HG03565 (cell line): ENCODE results near the gene BCORL1.

Source experiments
- ATAC-seq: cut with Tn5 transposase; IDR thresholded peaks from one replicate; pipeline ENCODE4 v1.9.1; 2021; ENCODE audit warnings: mild to moderate bottlenecking, moderate library complexity; ENCODE audit not compliant: unreplicated experiment

The BCORL1 gene, protein sequence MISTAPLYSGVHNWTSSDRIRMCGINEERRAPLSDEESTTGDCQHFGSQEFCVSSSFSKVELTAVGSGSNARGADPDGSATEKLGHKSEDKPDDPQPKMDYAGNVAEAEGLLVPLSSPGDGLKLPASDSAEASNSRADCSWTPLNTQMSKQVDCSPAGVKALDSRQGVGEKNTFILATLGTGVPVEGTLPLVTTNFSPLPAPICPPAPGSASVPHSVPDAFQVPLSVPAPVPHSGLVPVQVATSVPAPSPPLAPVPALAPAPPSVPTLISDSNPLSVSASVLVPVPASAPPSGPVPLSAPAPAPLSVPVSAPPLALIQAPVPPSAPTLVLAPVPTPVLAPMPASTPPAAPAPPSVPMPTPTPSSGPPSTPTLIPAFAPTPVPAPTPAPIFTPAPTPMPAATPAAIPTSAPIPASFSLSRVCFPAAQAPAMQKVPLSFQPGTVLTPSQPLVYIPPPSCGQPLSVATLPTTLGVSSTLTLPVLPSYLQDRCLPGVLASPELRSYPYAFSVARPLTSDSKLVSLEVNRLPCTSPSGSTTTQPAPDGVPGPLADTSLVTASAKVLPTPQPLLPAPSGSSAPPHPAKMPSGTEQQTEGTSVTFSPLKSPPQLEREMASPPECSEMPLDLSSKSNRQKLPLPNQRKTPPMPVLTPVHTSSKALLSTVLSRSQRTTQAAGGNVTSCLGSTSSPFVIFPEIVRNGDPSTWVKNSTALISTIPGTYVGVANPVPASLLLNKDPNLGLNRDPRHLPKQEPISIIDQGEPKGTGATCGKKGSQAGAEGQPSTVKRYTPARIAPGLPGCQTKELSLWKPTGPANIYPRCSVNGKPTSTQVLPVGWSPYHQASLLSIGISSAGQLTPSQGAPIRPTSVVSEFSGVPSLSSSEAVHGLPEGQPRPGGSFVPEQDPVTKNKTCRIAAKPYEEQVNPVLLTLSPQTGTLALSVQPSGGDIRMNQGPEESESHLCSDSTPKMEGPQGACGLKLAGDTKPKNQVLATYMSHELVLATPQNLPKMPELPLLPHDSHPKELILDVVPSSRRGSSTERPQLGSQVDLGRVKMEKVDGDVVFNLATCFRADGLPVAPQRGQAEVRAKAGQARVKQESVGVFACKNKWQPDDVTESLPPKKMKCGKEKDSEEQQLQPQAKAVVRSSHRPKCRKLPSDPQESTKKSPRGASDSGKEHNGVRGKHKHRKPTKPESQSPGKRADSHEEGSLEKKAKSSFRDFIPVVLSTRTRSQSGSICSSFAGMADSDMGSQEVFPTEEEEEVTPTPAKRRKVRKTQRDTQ (N-terminal part only)

DNA sequence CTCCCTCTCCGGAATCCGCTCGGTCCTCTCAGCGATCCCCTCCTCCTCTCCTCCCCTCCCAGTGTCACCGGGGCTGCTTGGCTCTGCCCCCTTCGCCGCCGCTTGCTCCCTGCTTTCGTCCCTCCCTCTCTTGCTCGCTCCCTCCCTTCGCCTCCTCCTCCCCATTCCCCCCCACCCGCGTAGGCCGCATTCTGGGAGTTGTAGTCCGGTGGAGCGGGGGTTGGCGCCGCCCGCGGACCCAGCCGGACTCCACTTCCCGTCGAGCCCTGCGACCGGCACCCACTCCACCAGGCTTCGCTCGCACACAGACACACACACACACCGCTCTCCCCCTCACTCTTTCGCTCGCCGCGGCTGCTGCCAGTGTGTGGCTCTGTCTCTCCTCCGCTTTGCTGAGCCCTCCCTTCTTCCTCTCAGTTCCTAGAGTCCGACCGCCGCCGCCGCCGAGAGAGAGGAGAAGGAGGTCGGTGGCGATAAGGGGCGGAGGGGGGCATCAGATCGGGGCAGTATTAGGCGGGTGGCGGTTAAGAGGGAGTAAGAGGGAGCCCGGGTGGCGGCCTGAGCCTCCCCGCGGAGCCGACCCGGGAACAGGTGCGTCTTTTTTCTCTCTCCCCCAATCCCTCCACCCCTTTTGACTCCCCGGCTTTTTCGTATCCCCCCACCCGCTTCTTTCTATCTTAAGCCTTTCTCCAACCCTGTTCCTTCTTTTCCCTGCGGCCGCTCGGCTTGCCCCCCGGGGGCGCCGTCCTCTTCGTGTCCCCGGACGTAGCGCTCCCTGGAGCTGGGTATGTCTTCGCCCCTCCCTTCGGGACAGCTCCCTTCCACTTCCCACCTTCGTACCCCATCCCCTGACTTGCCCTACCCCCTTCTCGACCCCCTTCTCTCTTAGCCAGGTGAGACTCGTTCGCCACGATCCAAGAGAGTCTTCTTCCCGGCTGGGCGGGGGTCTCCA is at the start of gene BCORL1:
Gene BCORL1, plus strand, starts transcription at position 336 of the 952 bp plus-strand sequence. CDS start 22,597 bp downstream, outside the sequence.
- ATAC-seq: peak; percentile 94

DNA sequence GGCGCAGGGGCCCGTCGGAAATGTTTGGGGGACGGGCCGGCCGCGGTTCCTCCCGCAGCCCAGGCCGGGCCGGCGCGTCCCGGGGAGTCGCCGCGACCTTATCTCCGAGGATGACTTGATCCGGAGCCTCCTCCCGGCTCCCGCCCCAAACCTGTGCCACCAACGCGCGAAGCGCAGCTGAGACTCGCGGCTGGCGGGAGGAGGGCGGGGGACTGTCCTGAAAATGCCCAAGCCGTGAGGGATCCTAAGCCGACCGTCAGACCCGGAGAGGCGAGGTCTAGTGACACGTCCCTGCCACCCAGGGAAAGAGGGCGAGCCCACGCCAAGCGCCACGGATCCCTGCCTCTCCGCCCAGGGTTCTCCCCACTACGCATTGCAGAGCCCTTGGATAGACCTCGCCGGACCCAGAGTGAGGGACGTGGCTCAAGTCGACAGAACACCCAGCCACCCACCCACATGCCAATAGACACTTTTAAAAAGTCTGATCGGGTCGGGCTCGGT is 49.6 kb upstream of the BCORL1 start:
- ATAC-seq: no peak

DNA sequence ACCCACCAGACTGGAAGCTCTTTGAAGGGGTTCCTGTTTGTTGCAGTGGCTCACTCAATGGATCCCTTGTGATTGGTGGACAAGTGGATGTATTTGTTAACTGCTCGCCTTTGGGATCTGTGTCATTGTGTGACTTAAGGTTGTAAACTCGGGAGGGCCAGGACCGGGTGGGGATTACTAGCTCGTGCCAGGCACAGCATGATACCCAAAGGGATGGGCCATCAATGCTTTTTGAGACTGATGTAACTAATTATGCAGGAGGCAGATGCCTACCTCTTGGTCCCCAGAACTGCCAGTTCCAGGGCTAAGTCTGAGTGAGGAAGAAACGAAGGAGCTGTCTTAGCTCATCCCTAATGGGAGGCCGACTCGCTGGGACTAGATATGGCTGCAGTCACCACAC is 48.7 kb upstream of the BCORL1 start:
- no peak for ATAC-seq

DNA sequence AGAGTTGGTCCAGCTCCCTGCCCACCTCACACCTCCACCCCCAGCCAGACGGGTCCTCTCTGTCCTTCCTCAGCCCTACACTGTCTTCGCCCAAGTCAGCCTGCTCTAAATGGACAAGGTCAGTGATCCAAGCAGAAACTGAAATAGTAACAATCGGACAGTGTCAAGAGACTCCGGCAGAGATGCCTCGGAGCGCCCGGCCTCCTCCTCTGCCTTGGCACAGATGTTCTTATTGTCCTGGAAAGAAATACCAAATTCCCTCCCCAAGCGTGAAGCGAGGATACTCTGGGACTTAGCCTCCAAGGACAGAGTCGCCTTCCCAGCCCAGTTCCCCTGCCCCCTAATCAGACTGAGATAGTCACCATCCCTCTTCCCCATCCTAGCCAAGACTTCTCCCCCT is 48.0 kb upstream of the BCORL1 start:
- no peak for ATAC-seq

DNA sequence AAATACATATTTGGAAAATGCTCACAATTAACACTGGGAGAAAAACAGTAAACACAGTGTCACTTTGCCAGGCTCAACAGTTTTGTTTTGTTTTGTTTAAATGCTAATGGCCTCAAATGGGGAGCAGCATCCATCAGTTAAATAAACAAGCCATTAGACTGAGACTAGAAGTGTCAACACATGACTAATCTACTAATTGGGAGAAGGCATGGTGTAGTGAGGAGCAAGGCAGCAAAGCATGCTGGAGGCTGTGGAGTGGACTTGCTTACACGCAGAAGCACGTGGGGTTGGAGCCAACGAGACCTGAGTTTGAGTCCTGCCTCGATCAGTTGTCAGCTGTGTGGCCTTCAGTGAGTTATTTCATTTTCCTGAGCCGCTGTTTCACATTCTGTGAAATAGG is 47.5 kb upstream of the BCORL1 start:
- no peak for ATAC-seq

DNA sequence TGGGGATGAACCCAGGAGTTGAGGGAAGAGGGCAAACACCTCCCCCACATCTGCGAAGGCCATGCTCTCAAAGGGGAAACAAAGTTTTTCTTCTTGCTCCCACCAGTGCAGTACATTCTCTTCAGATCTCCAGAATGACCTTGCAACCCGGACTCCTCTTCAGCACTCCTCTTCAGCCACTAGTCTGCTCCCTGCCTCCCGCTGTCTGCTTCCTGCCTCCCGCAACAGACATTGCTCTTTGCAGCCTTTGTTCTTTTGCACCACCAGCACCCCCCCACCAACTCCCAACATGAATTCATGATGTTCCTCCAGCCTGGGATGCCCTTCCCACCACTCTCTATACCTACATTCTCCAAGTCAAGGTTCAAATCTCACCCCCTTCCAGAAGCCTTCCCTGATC is 44.4 kb upstream of the BCORL1 start:
- ATAC-seq: no peak

DNA sequence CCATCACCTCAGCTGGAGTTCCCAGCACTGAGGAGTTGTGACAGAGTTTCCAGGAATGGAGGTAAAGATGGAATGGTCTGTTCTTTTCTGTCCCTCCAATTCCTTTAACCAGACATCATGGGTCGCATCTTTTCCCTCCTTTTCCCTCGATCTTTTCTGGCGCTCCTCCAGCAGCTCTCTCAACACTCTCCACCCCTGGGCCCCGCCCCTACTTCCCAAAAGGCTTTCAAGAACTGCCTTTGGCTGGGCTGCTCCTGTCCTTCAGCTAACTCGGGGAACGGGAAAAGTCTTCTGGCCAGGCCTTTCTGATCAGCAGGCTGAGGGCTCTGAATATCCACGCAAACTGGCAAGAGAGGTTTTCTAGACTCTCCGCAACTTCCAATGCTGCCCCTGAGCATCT is 42.4 kb upstream of the BCORL1 start:
- ATAC-seq: no peak

DNA sequence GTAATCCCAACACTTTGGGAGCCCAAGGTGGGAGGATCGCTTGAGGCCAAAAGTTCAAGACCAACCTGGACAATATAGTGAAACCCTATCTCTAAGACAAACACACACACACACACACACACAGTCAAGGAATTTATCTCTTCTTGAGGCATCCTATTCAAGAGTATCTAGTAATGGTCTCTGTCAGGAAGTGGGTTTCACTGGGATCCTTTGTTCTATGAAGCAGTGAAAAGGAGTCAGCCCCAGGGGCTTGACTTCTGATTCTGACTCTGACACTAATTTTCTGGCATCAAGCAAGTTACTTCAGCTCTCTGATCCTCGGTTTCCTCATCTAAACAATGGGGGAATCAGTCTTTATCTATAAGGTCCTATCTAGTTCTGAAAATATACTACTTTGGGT is 41.7 kb upstream of the BCORL1 start:
- no peak for ATAC-seq

DNA sequence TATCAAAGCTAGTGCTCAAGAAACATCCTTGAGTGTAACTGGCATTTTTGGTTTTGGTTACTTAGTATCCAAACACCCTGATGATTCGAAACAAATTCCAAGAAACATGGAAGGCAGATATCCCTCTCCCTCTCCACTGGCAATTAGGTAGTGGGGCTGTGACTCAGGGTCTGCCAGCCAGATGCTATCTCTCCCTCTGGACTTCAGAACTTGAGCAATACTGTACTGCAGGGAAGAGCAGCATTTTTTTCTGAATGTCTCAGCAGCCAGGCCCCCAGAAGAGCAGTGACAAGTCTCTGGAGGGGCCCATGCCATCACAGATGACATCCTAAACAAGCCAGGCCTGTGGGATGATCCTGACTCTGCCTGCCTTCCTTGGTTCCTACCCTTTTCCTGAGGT is 37.3 kb upstream of the BCORL1 start:
- no peak for ATAC-seq

DNA sequence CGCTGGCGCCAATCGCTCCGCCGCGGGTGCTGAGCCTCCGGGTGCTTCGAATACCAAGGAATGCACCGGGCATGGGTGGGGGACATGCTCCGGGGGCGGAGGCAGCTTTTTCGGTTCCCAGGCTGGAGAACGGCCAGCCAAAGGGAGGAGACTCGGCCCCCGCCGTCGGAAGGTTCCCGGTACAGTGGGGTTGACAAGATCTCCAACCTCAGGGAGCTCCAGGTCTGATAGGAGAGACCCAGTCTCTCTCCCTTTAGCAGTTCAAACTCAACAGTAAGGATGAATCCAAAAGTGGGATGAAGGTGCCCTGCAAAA is 29.1 kb upstream of the BCORL1 start:
- no peak for ATAC-seq

DNA sequence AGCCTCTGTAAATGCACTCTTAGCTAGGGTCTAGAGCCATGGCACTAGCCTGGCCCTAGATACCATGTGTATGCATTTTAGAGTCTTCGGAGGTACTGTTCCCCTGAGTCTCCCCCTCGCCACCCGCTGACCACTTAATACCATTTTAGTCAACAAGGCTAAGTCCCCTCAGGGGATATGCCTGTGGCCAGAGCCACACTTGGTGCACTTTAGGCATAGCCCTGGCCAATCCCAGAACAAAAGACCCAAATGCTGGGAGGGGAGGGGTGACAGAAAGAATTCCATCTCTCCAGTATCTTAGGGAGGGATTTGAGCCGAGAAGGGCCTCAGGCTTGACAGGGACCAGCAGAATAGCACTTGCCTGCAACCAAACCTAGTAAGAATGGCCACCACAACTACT is 28.6 kb upstream of the BCORL1 start:
- no peak for ATAC-seq

DNA sequence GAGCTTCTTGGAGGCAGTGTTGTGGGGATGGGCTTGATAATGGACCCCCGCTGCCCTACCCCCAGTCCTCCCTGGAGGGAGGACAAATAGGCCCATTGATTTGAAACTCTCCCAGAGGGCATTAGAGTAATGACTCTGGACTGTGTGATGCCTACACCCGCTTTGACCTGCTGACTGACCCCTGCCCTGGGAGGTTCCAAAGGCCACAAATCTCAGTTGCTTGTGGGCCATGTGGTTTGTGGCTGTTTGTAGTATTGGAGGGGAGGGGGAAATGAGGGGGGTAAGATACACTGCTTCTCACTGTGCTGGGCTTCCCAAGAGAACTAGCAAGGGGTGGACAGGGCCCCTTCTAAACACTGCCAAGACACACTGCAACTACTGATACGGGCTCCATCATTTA is 27.6 kb upstream of the BCORL1 start:
- no peak for ATAC-seq

DNA sequence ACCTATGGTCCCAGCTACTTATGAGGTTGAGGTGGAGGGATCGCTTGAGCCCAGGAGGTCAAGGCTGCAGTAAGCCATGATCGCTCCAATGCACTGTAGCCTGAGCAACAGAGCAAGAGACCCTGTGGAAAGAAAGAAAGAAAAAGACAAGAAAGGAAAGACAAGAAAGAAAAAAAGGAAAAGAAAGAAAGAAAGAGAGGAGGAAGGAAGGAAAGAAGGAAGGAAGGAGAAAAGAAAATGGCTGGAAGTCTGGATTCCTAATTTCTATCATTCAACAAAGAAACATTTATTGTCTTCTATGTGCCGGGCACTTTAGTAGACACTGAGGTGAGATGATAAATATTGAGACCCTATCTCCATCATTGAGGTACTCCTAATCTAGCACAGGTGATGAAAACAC is 26.8 kb upstream of the BCORL1 start:
- ATAC-seq: no peak

DNA sequence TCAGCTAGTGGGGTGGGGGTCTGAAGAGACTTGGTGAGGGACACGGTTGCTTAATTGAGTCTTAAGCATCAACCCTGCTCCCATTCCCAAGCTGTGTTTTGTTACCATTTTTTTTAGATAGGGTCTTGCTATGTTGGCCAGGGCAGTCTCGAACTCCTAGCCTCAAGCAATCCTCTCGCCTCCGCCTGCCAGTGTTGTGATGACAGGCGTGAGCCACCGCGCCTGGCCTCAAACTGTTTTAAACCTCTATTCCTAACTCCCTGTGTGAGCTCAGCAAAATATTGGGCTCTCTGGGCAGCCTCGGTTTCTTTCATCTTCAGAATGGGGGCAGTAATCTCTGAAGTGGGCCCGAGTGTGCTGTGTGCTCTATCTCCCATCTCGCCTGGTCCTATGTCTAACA is 26.3 kb upstream of the BCORL1 start:
- ATAC-seq: no peak

DNA sequence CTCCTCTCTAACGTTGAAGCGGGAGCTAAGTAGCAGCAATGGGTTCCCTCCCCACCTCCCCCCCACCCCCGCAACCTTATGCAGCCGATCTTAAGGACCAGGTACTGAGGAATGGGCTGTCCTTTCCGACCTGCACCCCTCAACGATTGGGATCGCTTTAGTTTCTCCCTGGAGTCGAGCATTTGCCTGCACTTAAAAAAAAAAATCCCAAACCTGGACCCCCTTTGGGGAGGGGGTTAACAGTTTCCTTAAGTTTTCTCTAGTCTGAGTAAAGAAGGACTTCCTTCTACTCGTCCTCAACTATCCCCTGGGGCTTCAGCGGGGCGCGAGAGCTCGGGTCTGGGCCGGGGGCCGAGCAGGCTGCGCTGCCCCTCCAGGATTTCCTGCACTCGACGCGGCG is 25.7 kb upstream of the BCORL1 start:
- ATAC-seq: no peak

DNA sequence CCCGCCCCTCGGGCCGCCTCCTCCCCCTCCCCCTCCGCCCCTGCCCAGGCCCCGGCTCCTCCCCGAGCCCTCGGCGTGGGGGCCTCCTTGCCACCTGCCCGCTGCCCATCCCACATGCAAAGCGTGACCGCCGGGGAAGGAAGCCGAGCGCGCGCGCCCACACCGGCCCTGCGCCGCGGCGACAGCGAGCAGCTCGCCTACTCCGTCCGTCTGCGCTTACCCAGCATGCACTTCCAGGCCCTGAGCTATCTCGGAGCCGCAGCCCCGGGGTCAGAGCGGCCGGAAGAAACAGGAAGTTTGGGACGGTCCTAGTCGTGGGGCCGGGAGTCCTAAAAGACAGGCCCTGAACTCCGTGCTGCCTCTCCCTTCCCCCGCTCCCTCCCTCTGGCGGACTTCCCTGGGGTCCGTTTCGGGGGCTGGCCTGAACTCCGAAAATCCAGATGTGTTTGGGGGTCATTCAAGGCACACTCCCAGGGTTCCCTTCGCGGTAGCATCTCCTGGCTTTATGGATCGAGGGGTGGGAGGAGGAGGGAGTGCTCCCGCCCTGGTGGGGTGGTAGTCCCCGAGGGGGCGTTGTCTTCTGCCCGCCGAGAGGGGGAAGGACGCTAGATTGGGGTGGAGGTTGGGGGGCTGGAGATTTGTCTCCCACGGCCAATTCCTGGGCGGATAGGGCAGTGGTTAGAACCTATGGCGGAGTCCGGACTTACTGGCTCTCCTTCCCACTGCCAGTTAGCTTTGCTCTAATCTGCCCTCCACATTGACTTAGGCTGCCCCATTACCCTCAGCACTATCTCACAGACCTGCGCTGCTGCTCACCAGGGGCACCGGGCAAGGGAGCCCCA is 25.0 kb upstream of the BCORL1 start:
- ATAC-seq: peak; percentile 67

DNA sequence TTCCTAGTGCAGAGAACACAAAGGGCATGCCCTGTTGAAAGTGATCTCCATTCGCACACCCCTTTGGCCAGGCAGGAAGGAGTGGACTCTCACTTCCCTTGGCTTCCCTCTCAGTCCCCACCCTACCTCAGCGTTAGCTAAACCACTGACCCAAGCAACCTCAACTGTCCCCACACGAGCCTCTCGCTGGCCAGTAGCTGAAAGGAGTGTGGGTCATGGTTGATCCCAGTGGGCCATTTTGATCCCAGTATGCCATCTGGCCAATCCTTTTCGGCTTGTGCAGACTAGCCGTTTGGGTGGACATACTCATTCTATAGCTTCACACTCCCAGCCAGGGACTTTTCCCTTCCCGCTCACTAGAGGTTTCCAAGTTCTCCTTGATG is 24.4 kb upstream of the BCORL1 start:
- ATAC-seq: no peak

DNA sequence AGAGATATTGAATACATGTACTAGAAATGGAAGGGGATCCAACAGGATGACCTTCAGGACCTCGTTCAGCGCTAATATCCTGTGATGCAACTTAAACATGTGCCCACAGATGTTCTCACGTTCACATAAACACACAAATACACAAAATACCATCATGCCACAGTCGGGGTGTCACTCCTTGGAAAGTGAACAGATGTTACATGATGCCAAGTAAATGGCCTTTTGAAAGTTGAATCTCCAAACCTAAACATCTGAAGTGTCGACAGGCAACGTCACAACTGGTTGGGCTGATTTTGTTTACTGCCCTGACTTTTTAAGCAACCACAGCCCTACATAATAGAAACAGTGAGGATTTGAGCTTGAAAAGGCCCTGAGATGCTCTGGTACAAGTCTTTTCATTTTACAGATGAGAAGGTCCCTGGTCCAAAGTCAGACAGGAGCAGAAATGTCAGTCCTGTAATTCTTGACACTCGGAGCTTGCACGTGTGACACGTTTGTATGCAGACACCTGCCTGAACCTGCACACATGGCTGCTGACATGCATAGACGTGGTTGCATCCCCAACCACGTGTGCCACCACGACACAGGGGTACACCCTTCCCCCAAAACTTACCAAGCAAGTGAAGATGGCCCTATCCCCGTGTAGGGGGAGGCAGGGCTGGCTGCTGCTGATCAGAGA is 23.5 kb upstream of the BCORL1 start:
- no peak for ATAC-seq

DNA sequence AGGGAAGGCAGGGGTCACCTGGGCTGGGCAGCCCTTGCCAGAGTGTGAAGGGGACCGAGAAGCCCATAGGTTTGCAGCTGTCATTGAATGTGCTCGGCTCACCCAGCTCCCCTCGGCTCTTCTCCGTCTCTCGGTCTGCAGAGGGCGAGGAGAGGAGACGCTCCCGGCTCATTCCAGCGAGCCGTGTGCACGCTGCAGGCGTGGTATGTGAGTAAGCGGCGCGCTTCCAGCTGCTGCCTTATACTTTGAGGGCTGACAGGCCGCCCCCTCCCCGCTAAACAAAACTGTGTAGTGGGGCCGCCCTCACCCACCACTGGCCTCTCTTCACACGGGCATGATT is 23.0 kb upstream of the BCORL1 start:
- ATAC-seq: no peak
